HL-60 (cell line): ENCODE data around the gene NFAM1.

Source experiments
- DNase-seq, 2 experiments: peaks; one replicate each; pipeline ENCODE4 v3.0.0-alpha.2; 2010 to 2020; ENCODE audit warnings: low read depth in 1 of 2, low spot score in 1 of 2
- H3K27ac ChIP-seq: fragments of 250-450 bp; sonication (Bioruptor Pico); replicated peaks from 2 replicates; pipeline ENCODE4 v1.5.1; 2020; ENCODE audit warnings: mild to moderate bottlenecking, moderate library complexity
- H3K27me3 ChIP-seq: fragments of 250-450 bp; sonication (Bioruptor Pico); 2 replicates; pipeline ENCODE4 v1.5.1; 2021; ENCODE audit warnings: mild to moderate bottlenecking, moderate library complexity; ENCODE audit not compliant: insufficient read depth, poor library complexity, severe bottlenecking
- H3K4me3 ChIP-seq: replicated peaks from 2 replicates; pipeline ENCODE4 v1.5.1; 2011; ENCODE audit warnings: mild to moderate bottlenecking, control low read depth, low read length; ENCODE audit not compliant: insufficient read depth
- CTCF ChIP-seq: IDR thresholded peaks from one replicate; pipeline ENCODE4 v1.5.1; 2011; ENCODE audit warnings: low read length, control low read depth, inconsistent platforms; ENCODE audit not compliant: insufficient read depth
- GABPA ChIP-seq: IDR thresholded peaks from 2 replicates; pipeline ENCODE4 v1.6.1; 2012; ENCODE audit warnings: low read depth
- POLR2AphosphoS5 ChIP-seq: IDR thresholded peaks from 2 replicates; pipeline ENCODE4 v1.6.1; 2012; ENCODE audit warnings: low read depth
- REST ChIP-seq: IDR thresholded peaks from 2 replicates; pipeline ENCODE4 v1.6.1; 2012; ENCODE audit warnings: low read depth; ENCODE audit not compliant: insufficient replicate concordance
- SPI1 ChIP-seq: IDR thresholded peaks from 2 replicates; pipeline ENCODE4 v1.6.1; 2012; ENCODE audit warnings: low read depth, mild to moderate bottlenecking, borderline replicate concordance

NFAM1 gene

GRCh38 chr22:42468841-42469240 lies 36.6 kb upstream of the NFAM1 start:
- peaks cover 3% of the 10 kb centered on the region for H3K27me3 ChIP-seq
- TF ChIP-seq POLR2AphosphoS5 (no peak), SPI1 (no peak), GABPA (no peak), REST (no peak), CTCF (no peak)
- DNase-seq: no peak
- no peak overlapping the region for H3K4me3 ChIP-seq
- no peak overlapping the region for H3K27ac ChIP-seq

GRCh38 chr22:42462016-42462415 lies 29.8 kb upstream of the NFAM1 start:
- no peak for TF ChIP-seq CTCF
- TF ChIP-seq POLR2AphosphoS5: no peak
- TF ChIP-seq REST: no peak
- no peak for TF ChIP-seq GABPA
- TF ChIP-seq SPI1: no peak
- Histone ChIP-seq H3K27ac (no peak overlapping the region), H3K4me3 (no peak overlapping the region), H3K27me3 (peaks cover 20% of the 10 kb centered on the region)
- no peak for DNase-seq

- TF ChIP-seq POLR2AphosphoS5: no peak
- TF ChIP-seq CTCF: no peak
- TF ChIP-seq GABPA: no peak
- TF ChIP-seq REST: no peak
- TF ChIP-seq SPI1: no peak
- Histone ChIP-seq H3K27ac (no peak overlapping the region), H3K4me3 (no peak overlapping the region), H3K27me3 (peaks cover 20% of the 10 kb centered on the region)
- no peak for DNase-seq
These were observed 29.3 kb upstream of the NFAM1 start for GRCh38 chr22:42461511-42461910.
